Measurements from ENCODE around the gene TECTA. TPM values are rescaled to one million over a fixed set of nuclear protein-coding genes. Genes with fewer than 3 reads are reported as not detected.

The TECTA gene
- total and polyA plus RNA-seq, 11 donors = 0.42 to 1.3 (median 0.95) TPM

GRCh38 chr11:121191818-121192217, 90.8 kb downstream of the TECTA start:
- Histone ChIP-seq H3K9me3 (no peaks in the 10 kb centered on the region), H3K27ac (no peak overlapping the region), H3K4me3 (no peak overlapping the region), H3K27me3 (peaks cover 0 to 16% (median 0%) of the 10 kb centered on the region in 9 donors), H3K4me1 (peaks cover 0 to 17% (median 0%) of the 10 kb centered on the region in 12 donors), H3K36me3 (peaks cover 0 to 4% (median 0%) of the 10 kb centered on the region in 9 donors)
- 54 to 72% (median 58%) methylated on average over 5 of the region's 5 CpGs for WGBS, 4 donors
- intact Hi-C loops (cut with DNase I) = loop anchor here in 9 of 10 donors (2.0 to 10.0 kb wide), 8 partner anchors 237 to 857 kb away; partner anchors contain the start of genes GRIK4 (in 6 of the 9) and ARHGEF12 (in 1 of the 9)
- DNase-seq (no peak), ATAC-seq (no peak)
- TF ChIP-seq POLR2A (IDR thresholded peaks at IDR 0.05) (no peak), CTCF (IDR thresholded peaks at IDR 0.05) (no peak)

- peak in 2 of 5 donors; percentile 29 to 40 for DNase-seq
- 16 to 22% (median 17%) methylated on average over 13 of the region's 13 CpGs for WGBS, 4 donors
- peaks cover 0 to 20% (median 0%) of the 10 kb centered on the region in 9 donors for H3K27me3 ChIP-seq
- intact Hi-C loops (cut with DNase I) = loop anchor here (2.0 to 10.0 kb wide), 9 partner anchors 240 to 860 kb away; partner anchors contain the start of genes GRIK4 (in 10 of the 10) and ARHGEF12 (in 1 of the 10)
- H3K4me3 ChIP-seq = no peak overlapping the region
- ATAC-seq = peak; percentile 55 to 81 (median 78)
- no peak overlapping the region for H3K27ac ChIP-seq
- H3K9me3 ChIP-seq = no peaks in the 10 kb centered on the region
- H3K36me3 ChIP-seq = no peaks in the 10 kb centered on the region
- H3K4me1 ChIP-seq = peaks cover 0 to 17% (median 0%) of the 10 kb centered on the region in 12 donors
- TF ChIP-seq CTCF (IDR thresholded peaks at IDR 0.05) = peak; percentile 72 to 88 (median 83)
- TF ChIP-seq POLR2A (IDR thresholded peaks at IDR 0.05) = no peak
Measured at GRCh38 chr11:121194731-121195596, 93.9 kb downstream of the TECTA start.

- peaks cover 0 to 20% (median 0%) of the 10 kb centered on the region in 9 donors for H3K27me3 ChIP-seq
- H3K4me3 ChIP-seq = no peak overlapping the region
- peaks cover 0 to 7% (median 0%) of the 10 kb centered on the region in 12 donors for H3K4me1 ChIP-seq
- 78 to 88% (median 81%) methylated on average over 5 of the region's 5 CpGs for WGBS, 4 donors
- DNase-seq (no peak), ATAC-seq (no peak)
- no peaks in the 10 kb centered on the region for H3K9me3 ChIP-seq
- no peaks in the 10 kb centered on the region for H3K36me3 ChIP-seq
- no peak overlapping the region for H3K27ac ChIP-seq
- TF ChIP-seq POLR2A (IDR thresholded peaks at IDR 0.05) (no peak), CTCF (IDR thresholded peaks at IDR 0.05) (no peak)
- intact Hi-C loops (cut with DNase I) = loop anchor here in 9 of 10 donors (5.0 to 10.0 kb wide), 8 partner anchors 244 to 864 kb away; partner anchors contain the start of genes GRIK4 (in 7 of the 9) and ARHGEF12 (in 1 of the 9)
Measured at GRCh38 chr11:121198491-121198890, 97.4 kb downstream of the TECTA start.

GRCh38 chr11:121199516-121199915, 98.5 kb downstream of the TECTA start:
- H3K36me3 ChIP-seq = no peaks in the 10 kb centered on the region
- no peak overlapping the region for H3K27ac ChIP-seq
- TF ChIP-seq CTCF (IDR thresholded peaks at IDR 0.05) = no peak
- TF ChIP-seq POLR2A (IDR thresholded peaks at IDR 0.05) = no peak
- peaks cover 0 to 20% (median 0%) of the 10 kb centered on the region in 9 donors for H3K27me3 ChIP-seq
- DNase-seq (no peak), ATAC-seq (no peak)
- peaks cover 0 to 6% (median 0%) of the 10 kb centered on the region in 12 donors for H3K4me1 ChIP-seq
- WGBS, 4 donors = 20 to 36% (median 26%) methylated on average over 3 of the region's 3 CpGs
- H3K9me3 ChIP-seq = no peaks in the 10 kb centered on the region
- intact Hi-C loops (cut with DNase I) = loop anchor here in 9 of 10 donors (5.0 to 10.0 kb wide), 8 partner anchors 245 to 865 kb away; partner anchors contain the start of genes GRIK4 (in 7 of the 9) and ARHGEF12 (in 1 of the 9)
- no peak overlapping the region for H3K4me3 ChIP-seq

Data from heart left ventricle (tissue), 16 donors.